MM.1S (cell line): ENCODE results near the gene LCE3A.

Experiments
- DNase-seq: peaks from one replicate; pipeline ENCODE4 v3.0.0-alpha.2; 2015
- H2AFZ ChIP-seq: fragments of 300-600 bp; sonication (generic); 2 replicates; pipeline ENCODE4 v1.6.0; 2016; ENCODE audit warnings: antibody characterized with exemption, low read length
- H3F3A ChIP-seq: fragments of 300-600 bp; sonication (generic); 2 replicates; pipeline ENCODE4 v1.6.1; 2016; ENCODE audit warnings: mild to moderate bottlenecking, antibody characterized with exemption, low read length, moderate library complexity, mixed read lengths; ENCODE audit not compliant: insufficient read depth
- H3K27ac ChIP-seq: fragments of 300-600 bp; sonication (generic); 2 replicates; pipeline ENCODE4 v1.5.1; 2016; ENCODE audit warnings: mild to moderate bottlenecking, low read length
- H3K27me3 ChIP-seq: fragments of 300-600 bp; sonication (generic); replicated peaks from 2 replicates; pipeline ENCODE4 v1.6.0; 2016; ENCODE audit warnings: low read length; ENCODE audit not compliant: insufficient read depth
- H3K36me3 ChIP-seq: fragments of 300-600 bp; sonication (generic); replicated peaks from 2 replicates; pipeline ENCODE4 v1.6.1; 2016; ENCODE audit warnings: mild to moderate bottlenecking, low read length, mixed read lengths; ENCODE audit not compliant: insufficient read depth
- H3K4me1 ChIP-seq: fragments of 300-600 bp; sonication (generic); 2 replicates; pipeline ENCODE4 v1.6.1; 2016; ENCODE audit warnings: low read length, mixed read lengths
- H3K4me2 ChIP-seq: fragments of 300-600 bp; sonication (generic); 2 replicates; pipeline ENCODE4 v1.6.0; 2016; ENCODE audit warnings: low read depth, low read length
- H3K4me3 ChIP-seq: fragments of 300-600 bp; sonication (generic); 2 replicates; pipeline ENCODE4 v1.5.1; 2016; ENCODE audit warnings: low read length, mixed read lengths
- H3K79me2 ChIP-seq: fragments of 300-600 bp; sonication (generic); 2 replicates; pipeline ENCODE4 v1.6.1; 2016; ENCODE audit warnings: mixed run types, low read length, mixed read lengths
- H3K9ac ChIP-seq: fragments of 300-600 bp; sonication (generic); 2 replicates; pipeline ENCODE4 v1.6.1; 2016; ENCODE audit warnings: low read length, mixed read lengths
- H3K9me2 ChIP-seq: fragments of 300-600 bp; sonication (generic); replicated peaks from 2 replicates; pipeline ENCODE4 v1.6.1; 2016; ENCODE audit warnings: mild to moderate bottlenecking, low read length, mixed read lengths; ENCODE audit not compliant: insufficient read depth
- H3K9me3 ChIP-seq: fragments of 300-600 bp; sonication (generic); replicated peaks from 2 replicates; pipeline ENCODE4 v1.6.1; 2016; ENCODE audit warnings: mild to moderate bottlenecking, low read length, mixed read lengths; ENCODE audit not compliant: insufficient read depth
- H4K20me1 ChIP-seq: fragments of 300-600 bp; sonication (generic); 2 replicates; pipeline ENCODE4 v1.6.1; 2016; ENCODE audit warnings: mild to moderate bottlenecking, low read length, moderate library complexity, mixed read lengths; ENCODE audit not compliant: insufficient read depth
- CTCF ChIP-seq: fragments of 300-600 bp; sonication (generic); IDR thresholded peaks from 2 replicates; pipeline ENCODE4 v1.5.1; 2016; ENCODE audit warnings: antibody characterized with exemption, low read length, mixed read lengths
- EZH2 ChIP-seq: fragments of 300-600 bp; sonication (generic); optimal IDR thresholded peaks from 2 replicates; pipeline ENCODE3; 2017; ENCODE audit warnings: low read depth, mild to moderate bottlenecking, antibody characterized with exemption, low read length, mixed read lengths
- EZH2phosphoT487 ChIP-seq: fragments of 300-600 bp; sonication (generic); IDR thresholded peaks from 2 replicates; pipeline ENCODE4 v1.6.1; 2018; ENCODE audit warnings: antibody characterized with exemption, low read length

The LCE3A gene

GRCh38 chr1:152577168-152577567, 45.7 kb downstream of the LCE3A start:
- TF ChIP-seq CTCF (no peak), EZH2 (no peak), EZH2phosphoT487 (no peak)
- no peaks in the 10 kb centered on the region for H3K9me3 ChIP-seq
- no peaks in the 10 kb centered on the region for H3K79me2 ChIP-seq
- no peaks in the 10 kb centered on the region for H3K4me1 ChIP-seq
- H4K20me1 ChIP-seq, result no peaks in the 10 kb centered on the region
- H3K27ac ChIP-seq, result no peak overlapping the region
- no peaks in the 10 kb centered on the region for H3K9me2 ChIP-seq
- H2AFZ ChIP-seq, result no peak overlapping the region
- no peak overlapping the region for H3K4me3 ChIP-seq
- H3K27me3 ChIP-seq, result no peaks in the 10 kb centered on the region
- H3K4me2 ChIP-seq, result no peak overlapping the region
- no peaks in the 10 kb centered on the region for H3K36me3 ChIP-seq
- H3K9ac ChIP-seq, result no peak overlapping the region
- no peaks in the 10 kb centered on the region for H3F3A ChIP-seq
- DNase-seq, result no peak
